SK-N-SH (cell line): Measurements from ENCODE around the gene MAN2A1. TPM values are rescaled to one million over a fixed set of nuclear protein-coding genes. Genes with fewer than 3 reads are reported as not detected.
"Not testable (repeated sequence)": the region's sequence is repeated elsewhere in the genome, so short reads cannot be mapped to it uniquely, and the experiment has no call there.

Experiments used
- CTCF ChIA-PET: fragments of 300-600, 350-600 bp; formaldehyde crosslinking; extraction: SDS; loops from one replicate; lab custom pipeline; 2021; lab: Yijun Ruan, JAX
- POLR2A ChIA-PET: fragments of 350-600 bp; sonication (Branson Sonifier 250); formaldehyde crosslinking; extraction: SDS; loops from one replicate; lab custom pipeline; 2020; ENCODE audit warnings: antibody characterized with exemption, inconsistent platforms; lab: Yijun Ruan, JAX
- DNase-seq: peaks from one replicate; pipeline ENCODE4 v3.0.0; 2012
- H2AFZ ChIP-seq: fragments of 200-600 bp; sonication (generic); 2 replicates; pipeline ENCODE4 v1.8.1; 2016; ENCODE audit warnings: antibody characterized with exemption, mild to moderate bottlenecking, low read depth
- H3F3A ChIP-seq: fragments of 200-600 bp; sonication (generic); replicated peaks from 2 replicates; pipeline ENCODE3; 2016; ENCODE audit warnings: antibody characterized with exemption, mild to moderate bottlenecking; ENCODE audit not compliant: insufficient read depth
- H3K27ac ChIP-seq, 2 experiments: fragments of 200-500 bp in 1 of 2; fragments of 200-600 bp in 1 of 2; sonication (Bioruptor generic) in 1 of 2; sonication (generic), shearing (Covaris generic) in 1 of 2; 2 replicates each; pipeline versions ENCODE4 v1.5.1 to v1.6.1; 2014 to 2016; ENCODE audit warnings: low read depth in 2 of 2, inconsistent platforms in 1 of 2, low read length in 1 of 2, mild to moderate bottlenecking in 1 of 2, mixed read lengths in 1 of 2
- H3K27me3 ChIP-seq: fragments of 200-600 bp; sonication (generic), shearing (Covaris generic); 2 replicates; pipeline ENCODE4 v1.6.1; 2016; ENCODE audit warnings: mixed run types; ENCODE audit not compliant: insufficient read depth
- H3K36me3 ChIP-seq, 2 experiments: fragments of 200-500 bp in 1 of 2; fragments of 200-600 bp in 1 of 2; sonication (Bioruptor generic) in 1 of 2; sonication (generic) in 1 of 2; replicated peaks in 1 of 2; 2 replicates each; pipeline versions ENCODE3 to v1.5.1; 2014 to 2016; ENCODE audit warnings: low read length in 1 of 2, mild to moderate bottlenecking in 1 of 2; ENCODE audit not compliant: insufficient read depth in 2 of 2, control insufficient read depth in 1 of 2
- H3K4me1 ChIP-seq, 2 experiments: fragments of 200-500 bp in 1 of 2; fragments of 200-600 bp in 1 of 2; sonication (Bioruptor generic) in 1 of 2; sonication (generic), shearing (Covaris generic) in 1 of 2; 2 replicates each; pipeline versions ENCODE4 v1.5.1 to v1.6.1; 2014 to 2016; ENCODE audit warnings: low read depth in 1 of 2, low read length in 1 of 2, mixed run types in 1 of 2; ENCODE audit not compliant: insufficient read depth in 2 of 2, control insufficient read depth in 1 of 2
- H3K4me2 ChIP-seq: fragments of 200-600 bp; sonication (generic), shearing (Covaris generic); 2 replicates; pipeline ENCODE4 v1.6.1; 2017; ENCODE audit warnings: mixed run types
- H3K4me3 ChIP-seq, 2 experiments: fragments of 200-500 bp in 1 of 2; fragments of 200-600 bp in 1 of 2; sonication (Bioruptor generic) in 1 of 2; sonication (generic), shearing (Covaris generic) in 1 of 2; 2 replicates each; pipeline versions ENCODE4 v1.5.1 to v1.8.1; 2014 to 2016; ENCODE audit warnings: low read depth in 2 of 2, inconsistent platforms in 1 of 2, low read length in 1 of 2, mild to moderate bottlenecking in 1 of 2, mixed read lengths in 1 of 2, moderate library complexity in 1 of 2
- H3K79me2 ChIP-seq: fragments of 200-600 bp; sonication (generic); 2 replicates; pipeline ENCODE4 v1.8.1; 2017; ENCODE audit warnings: mild to moderate bottlenecking; ENCODE audit not compliant: insufficient read depth
- H3K9ac ChIP-seq: fragments of 200-600 bp; sonication (generic); 2 replicates; pipeline ENCODE4 v1.6.1; 2017; ENCODE audit warnings: mixed run types
- H3K9me2 ChIP-seq: fragments of 200-600 bp; sonication (generic); 2 replicates; pipeline ENCODE4 v1.6.1; 2017; ENCODE audit warnings: mixed run types
- H3K9me3 ChIP-seq: fragments of 200-600 bp; sonication (generic); 2 replicates; pipeline ENCODE4 v1.6.1; 2017; ENCODE audit warnings: mixed run types, mild to moderate bottlenecking, moderate library complexity
- H4K20me1 ChIP-seq: fragments of 200-600 bp; sonication (generic); 2 replicates; pipeline ENCODE4 v1.6.1; 2017; ENCODE audit warnings: mild to moderate bottlenecking, mixed run types; ENCODE audit not compliant: insufficient read depth
- CHD2 ChIP-seq: fragments of 150-350 bp; IDR thresholded peaks from 2 replicates; pipeline ENCODE4 v1.6.1; 2018; ENCODE audit warnings: low read length; ENCODE audit not compliant: partially characterized antibody
- FOSL2 ChIP-seq: IDR thresholded peaks from 2 replicates; pipeline ENCODE4 v1.4.0; 2012; ENCODE audit warnings: low read depth, mild to moderate bottlenecking, moderate library complexity, borderline replicate concordance
- FOXM1 ChIP-seq: IDR thresholded peaks from 2 replicates; pipeline ENCODE4 v1.4.0; 2012; ENCODE audit warnings: low read depth, mild to moderate bottlenecking
- MAX ChIP-seq: IDR thresholded peaks from 2 replicates; pipeline ENCODE4 v1.4.0; 2012; ENCODE audit warnings: low read depth
- MEF2A ChIP-seq: IDR thresholded peaks from 2 replicates; pipeline ENCODE4 v1.4.0; 2012; ENCODE audit warnings: low read depth, borderline replicate concordance
- NFIC ChIP-seq: IDR thresholded peaks from 2 replicates; pipeline ENCODE4 v1.4.0; 2012; ENCODE audit warnings: borderline replicate concordance
- NRF1 ChIP-seq: IDR thresholded peaks from 2 replicates; pipeline ENCODE4 v1.6.1; 2012; ENCODE audit warnings: low read depth, mild to moderate bottlenecking, low read length
- RAD21 ChIP-seq: IDR thresholded peaks from 2 replicates; pipeline ENCODE4 v1.6.1; 2012; ENCODE audit warnings: mild to moderate bottlenecking, low read length
- SMC3 ChIP-seq: IDR thresholded peaks from 2 replicates; pipeline ENCODE4 v1.6.1; 2012; ENCODE audit warnings: low read depth, low read length, improper control_type of control experiment
- TCF12 ChIP-seq: IDR thresholded peaks from 2 replicates; pipeline ENCODE4 v1.4.0; 2012
- USF2 ChIP-seq: fragments of 150-350 bp; IDR thresholded peaks from 2 replicates; pipeline ENCODE4 v1.6.1; 2017; ENCODE audit warnings: antibody characterized with exemption, low read length, low read depth, borderline replicate concordance
- YY1 ChIP-seq: IDR thresholded peaks from 2 replicates; pipeline ENCODE4 v1.4.0; 2012; ENCODE audit warnings: low read depth, mild to moderate bottlenecking
- WGBS: methylation state at CpG from one replicate; pipeline ENCODE4 v1.1.6; 2017; ENCODE audit warnings: low lambda C conversion rate; 5-methylcytosine and 5-hydroxymethylcytosine counted together
- polyA plus RNA-seq, 3 experiments: library from polyadenylated mRNA; depleted of rRNA; stranded (reverse); fragments of >200 nt; gene quantifications; 2 replicates each; pipeline ENCODE4 v1.2.3, GENCODE V29; 2012
- TF ChIP-seq, protein P1 (sequence below): IDR thresholded peaks from 2 replicates; pipeline ENCODE4; 2012
- TF ChIP-seq, protein P2 (sequence below): IDR thresholded peaks from 2 replicates; pipeline ENCODE4 v1.4.0; 2012; ENCODE audit warnings: low read depth, borderline replicate concordance

Gene MAN2A1
- polyA plus RNA-seq, 1 of the 3 experiments (the other 2 are of a cell fraction) = 19.7 TPM

DNA sequence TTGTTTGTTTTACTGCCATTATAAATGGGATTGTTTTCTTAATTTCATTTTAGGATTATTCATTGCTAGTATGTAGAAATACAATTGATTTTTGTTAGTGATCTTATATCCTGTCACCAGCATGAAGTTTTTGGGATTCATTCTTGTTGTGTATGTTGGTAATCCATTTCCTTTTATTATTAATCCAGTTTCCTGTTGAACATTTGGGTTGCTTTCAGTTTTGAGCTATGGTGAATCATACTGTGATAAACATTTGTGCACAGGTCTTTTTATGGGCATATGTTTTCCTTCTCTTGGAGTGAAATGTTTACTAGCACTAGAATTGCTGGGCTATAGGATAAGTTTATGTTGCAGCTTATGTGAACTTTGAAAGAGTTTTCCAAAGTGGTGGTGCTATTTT is 69.6 kb downstream of the MAN2A1 start:
- peaks cover 5% of the 10 kb centered on the region for H3K79me2 ChIP-seq
- no peaks in the 10 kb centered on the region for H4K20me1 ChIP-seq
- no peaks in the 10 kb centered on the region for H3F3A ChIP-seq
- H3K4me1 ChIP-seq = no peaks in the 10 kb centered on the region
- H3K9me2 ChIP-seq = no peaks in the 10 kb centered on the region
- H3K27ac ChIP-seq = no peak overlapping the region
- H3K27me3 ChIP-seq = no peaks in the 10 kb centered on the region
- no peaks in the 10 kb centered on the region for H3K9me3 ChIP-seq
- TF ChIP-seq FOXM1 = no peak
- TF ChIP-seq TCF12 = no peak
- TF ChIP-seq NFIC = no peak
- peak; percentile 21; the same call in 1 of the 2 replicates for TF ChIP-seq FOSL2
- TF ChIP-seq USF2 = no peak
- no peak for TF ChIP-seq NRF1
- TF ChIP-seq MEF2A = no peak
- TF ChIP-seq MAX = no peak
- TF ChIP-seq, all 33 proteins: peak for 1
- H3K4me3 ChIP-seq = no peak overlapping the region
- no peak overlapping the region for H3K4me2 ChIP-seq
- no peak overlapping the region for H3K9ac ChIP-seq
- DNase-seq = no peak
- no peak overlapping the region for H2AFZ ChIP-seq
- H3K36me3 ChIP-seq = peaks cover 28 to 51% of the 10 kb centered on the region in 2 experiments
- CTCF ChIA-PET = no interaction called here
- POLR2A ChIA-PET = no interaction called here

GRCh38 chr5:109760130-109760529 is 70.4 kb downstream of the MAN2A1 start:
- H3F3A ChIP-seq, H3K9me3 ChIP-seq, H3K9ac ChIP-seq, H2AFZ ChIP-seq, H4K20me1 ChIP-seq, H3K9me2 ChIP-seq, H3K4me3 ChIP-seq, DNase-seq, POLR2A ChIA-PET, H3K27me3 ChIP-seq, H3K27ac ChIP-seq, H3K4me1 ChIP-seq, H3K79me2 ChIP-seq, CTCF ChIA-PET, H3K4me2 ChIP-seq: not testable (repeated sequence)
- H3K36me3 ChIP-seq = peaks cover 28 to 56% of the 10 kb centered on the region in 2 experiments
- WGBS = 92% methylated on average over 4 of the region's 4 CpGs

GRCh38 chr5:109762821-109763220 is 73.1 kb downstream of the MAN2A1 start:
- peaks cover 4% of the 10 kb centered on the region for H3K79me2 ChIP-seq
- no peaks in the 10 kb centered on the region for H4K20me1 ChIP-seq
- no peaks in the 10 kb centered on the region for H3F3A ChIP-seq
- ChIA-PET CTCF (interaction anchor here (0.7 kb wide), 1 partner anchor 10 kb away, joined by 3 read pairs; no protein-coding TSS in a partner anchor), POLR2A (no interaction called here)
- H3K4me2 ChIP-seq = no peak overlapping the region
- no peak for DNase-seq
- H3K27ac ChIP-seq = no peak overlapping the region
- H2AFZ ChIP-seq = no peak overlapping the region
- 100% methylated on average over 1 of the region's 1 CpG for WGBS
- H3K27me3 ChIP-seq = no peaks in the 10 kb centered on the region
- no peaks in the 10 kb centered on the region for H3K9me3 ChIP-seq
- no peaks in the 10 kb centered on the region for H3K9me2 ChIP-seq
- peaks cover 15 to 46% of the 10 kb centered on the region in 2 experiments for H3K36me3 ChIP-seq
- no peak overlapping the region for H3K4me3 ChIP-seq
- no peaks in the 10 kb centered on the region for H3K4me1 ChIP-seq
- H3K9ac ChIP-seq = no peak overlapping the region
- TF ChIP-seq YY1 (no peak), SMC3 (no peak), RAD21 (no peak), FOSL2 (no peak), MAX (no peak), MEF2A (no peak), CHD2 (no peak), USF2 (no peak), NRF1 (no peak), FOXM1 (no peak)
- TF ChIP-seq, protein P1, sequence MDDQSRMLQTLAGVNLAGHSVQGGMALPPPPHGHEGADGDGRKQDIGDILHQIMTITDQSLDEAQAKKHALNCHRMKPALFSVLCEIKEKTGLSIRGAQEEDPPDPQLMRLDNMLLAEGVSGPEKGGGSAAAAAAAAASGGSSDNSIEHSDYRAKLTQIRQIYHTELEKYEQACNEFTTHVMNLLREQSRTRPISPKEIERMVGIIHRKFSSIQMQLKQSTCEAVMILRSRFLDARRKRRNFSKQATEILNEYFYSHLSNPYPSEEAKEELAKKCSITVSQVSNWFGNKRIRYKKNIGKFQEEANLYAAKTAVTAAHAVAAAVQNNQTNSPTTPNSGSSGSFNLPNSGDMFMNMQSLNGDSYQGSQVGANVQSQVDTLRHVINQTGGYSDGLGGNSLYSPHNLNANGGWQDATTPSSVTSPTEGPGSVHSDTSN = no peak
- TF ChIP-seq, protein P2, sequence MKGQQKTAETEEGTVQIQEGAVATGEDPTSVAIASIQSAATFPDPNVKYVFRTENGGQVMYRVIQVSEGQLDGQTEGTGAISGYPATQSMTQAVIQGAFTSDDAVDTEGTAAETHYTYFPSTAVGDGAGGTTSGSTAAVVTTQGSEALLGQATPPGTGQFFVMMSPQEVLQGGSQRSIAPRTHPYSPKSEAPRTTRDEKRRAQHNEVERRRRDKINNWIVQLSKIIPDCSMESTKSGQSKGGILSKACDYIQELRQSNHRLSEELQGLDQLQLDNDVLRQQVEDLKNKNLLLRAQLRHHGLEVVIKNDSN = no peak
